Kidney glomerular epithelial cell (primary cell): ENCODE measurements around the gene SSTR3.
"Not testable (repeated sequence)": the region's sequence is repeated elsewhere in the genome, so short reads cannot be mapped to it uniquely, and the experiment has no call there.

Experiments used
- DNase-seq: peaks from one replicate; lab custom pipeline; 2025; lab: John Stamatoyannopoulos, UW

The SSTR3 gene

DNA sequence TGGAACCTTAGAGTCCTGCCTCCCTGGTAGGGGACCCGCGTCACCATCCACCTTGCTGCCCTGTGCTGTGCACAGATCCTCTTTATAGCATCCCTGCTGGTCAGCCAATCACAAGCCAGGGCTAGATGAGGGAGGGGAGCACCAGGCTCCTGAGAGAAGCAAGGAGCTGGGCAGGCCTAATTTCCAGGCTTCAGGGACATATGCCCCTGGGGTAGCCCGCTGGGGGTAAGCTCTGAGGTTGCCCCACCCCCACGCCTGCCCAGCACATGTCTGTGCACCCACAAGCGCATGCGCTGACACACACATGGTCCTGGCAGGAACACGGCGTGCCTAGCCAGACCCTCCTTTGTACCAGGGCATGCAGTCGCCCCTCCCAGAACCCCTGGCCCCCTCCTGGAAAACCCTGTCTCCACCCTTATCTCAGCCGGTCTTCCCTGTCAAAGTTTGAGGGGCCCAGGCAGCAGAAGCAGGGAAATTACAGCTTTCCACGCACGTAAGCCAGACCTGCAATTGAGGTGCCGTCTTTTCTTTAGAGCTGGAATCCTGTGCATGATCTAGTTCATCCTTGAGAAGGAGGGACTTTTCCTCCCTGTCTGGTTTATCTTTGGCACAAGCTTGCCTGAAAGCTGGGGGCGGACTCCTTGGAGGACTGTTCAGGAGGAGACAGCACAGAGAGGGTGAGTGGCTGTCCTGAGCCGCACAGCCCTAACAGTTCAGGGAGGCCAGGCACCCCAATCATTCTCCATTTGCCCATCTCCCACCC lies 2.1 kb downstream of the SSTR3 start:
- DNase-seq: no peak

DNA sequence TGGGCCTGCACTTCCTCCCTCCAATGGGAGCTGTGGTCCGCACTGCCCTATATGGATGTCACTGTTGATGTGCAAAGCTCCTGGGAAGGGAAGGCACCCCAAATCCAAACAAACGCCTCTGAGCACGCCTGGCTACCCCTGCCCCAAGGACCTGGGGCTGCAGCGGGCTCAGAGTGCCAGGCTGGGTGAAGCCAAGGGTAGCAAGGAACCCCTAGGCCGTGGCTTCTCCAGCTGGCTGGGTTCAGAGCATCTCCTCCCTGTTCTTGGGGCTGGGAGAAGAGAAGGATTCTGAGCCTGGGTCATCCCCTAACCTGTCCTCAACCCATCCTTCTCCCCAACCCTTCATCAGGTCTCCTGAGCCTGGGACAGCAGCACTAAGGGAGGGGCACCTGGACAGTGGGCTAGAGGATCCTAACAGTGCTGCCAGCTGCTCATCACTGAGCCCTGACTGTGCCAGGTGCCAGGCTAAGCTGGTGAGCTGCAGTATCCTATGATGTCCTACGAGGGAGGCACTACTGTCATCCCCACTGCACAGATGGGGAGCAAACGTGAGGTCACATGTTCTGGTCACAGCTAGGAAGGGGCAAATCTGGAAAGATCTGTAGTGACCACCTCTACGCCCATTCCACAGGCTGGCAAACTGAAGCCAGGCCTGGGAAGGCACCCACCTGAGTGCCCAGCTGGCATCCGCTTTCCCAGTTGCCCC lies 3.0 kb downstream of the SSTR3 start:
- no peak for DNase-seq

DNA sequence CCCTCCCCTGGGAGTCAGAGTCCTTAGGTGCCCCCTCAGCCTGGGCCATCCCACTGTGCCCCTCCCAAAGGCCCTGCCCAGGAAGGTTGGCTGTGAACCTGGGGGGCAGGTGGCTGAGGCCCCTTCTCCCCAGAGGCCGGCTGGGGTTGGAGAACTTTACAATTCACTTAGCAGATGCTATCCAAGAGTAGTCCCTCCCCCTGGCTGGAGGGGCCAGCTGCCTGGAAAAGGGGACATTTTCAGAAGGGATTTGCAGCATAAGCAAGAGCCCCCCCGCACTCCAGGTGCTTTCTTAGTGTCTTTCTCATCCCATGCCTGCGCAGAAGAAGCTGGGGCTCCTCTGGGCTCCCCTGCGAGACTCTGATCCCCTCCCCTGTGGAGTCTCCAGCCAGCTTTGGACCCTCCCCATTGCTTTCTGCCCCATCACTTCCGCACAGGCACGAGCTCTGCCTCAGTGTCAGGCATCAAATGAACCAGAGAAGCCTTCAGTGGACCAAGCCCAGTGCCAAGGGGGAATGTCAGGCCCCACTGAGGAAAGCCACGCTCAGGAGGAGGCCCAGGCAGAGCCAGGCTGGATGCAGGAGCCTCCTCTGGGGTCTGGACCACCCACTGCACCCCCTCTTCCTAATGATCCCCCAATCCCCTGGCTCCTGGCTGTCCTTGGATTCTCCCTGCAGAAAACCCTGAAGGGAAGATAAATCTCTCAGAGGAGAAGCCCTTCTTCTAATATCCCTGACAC lies 3.7 kb downstream of the SSTR3 start:
- no peak for DNase-seq

DNA sequence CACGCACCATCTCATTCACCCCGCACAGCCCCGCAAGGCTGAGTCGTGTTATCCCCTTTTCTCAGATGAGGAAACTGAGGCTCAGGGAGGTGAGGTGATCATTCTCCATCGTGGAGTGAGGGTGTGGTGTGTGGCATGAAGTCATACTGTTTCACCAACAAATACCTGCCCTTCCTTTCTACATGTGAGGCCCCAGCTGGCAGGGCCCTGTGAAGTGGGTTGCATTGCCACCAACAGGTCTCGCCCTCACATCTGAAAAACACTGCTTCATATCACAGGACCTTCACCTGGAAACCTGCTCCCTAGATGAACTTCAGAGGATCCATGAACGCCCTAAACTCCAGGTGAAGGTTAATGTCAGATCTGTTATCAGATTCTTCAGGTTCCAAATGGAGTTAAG lies 4.3 kb downstream of the SSTR3 start:
- DNase-seq: no peak

DNA sequence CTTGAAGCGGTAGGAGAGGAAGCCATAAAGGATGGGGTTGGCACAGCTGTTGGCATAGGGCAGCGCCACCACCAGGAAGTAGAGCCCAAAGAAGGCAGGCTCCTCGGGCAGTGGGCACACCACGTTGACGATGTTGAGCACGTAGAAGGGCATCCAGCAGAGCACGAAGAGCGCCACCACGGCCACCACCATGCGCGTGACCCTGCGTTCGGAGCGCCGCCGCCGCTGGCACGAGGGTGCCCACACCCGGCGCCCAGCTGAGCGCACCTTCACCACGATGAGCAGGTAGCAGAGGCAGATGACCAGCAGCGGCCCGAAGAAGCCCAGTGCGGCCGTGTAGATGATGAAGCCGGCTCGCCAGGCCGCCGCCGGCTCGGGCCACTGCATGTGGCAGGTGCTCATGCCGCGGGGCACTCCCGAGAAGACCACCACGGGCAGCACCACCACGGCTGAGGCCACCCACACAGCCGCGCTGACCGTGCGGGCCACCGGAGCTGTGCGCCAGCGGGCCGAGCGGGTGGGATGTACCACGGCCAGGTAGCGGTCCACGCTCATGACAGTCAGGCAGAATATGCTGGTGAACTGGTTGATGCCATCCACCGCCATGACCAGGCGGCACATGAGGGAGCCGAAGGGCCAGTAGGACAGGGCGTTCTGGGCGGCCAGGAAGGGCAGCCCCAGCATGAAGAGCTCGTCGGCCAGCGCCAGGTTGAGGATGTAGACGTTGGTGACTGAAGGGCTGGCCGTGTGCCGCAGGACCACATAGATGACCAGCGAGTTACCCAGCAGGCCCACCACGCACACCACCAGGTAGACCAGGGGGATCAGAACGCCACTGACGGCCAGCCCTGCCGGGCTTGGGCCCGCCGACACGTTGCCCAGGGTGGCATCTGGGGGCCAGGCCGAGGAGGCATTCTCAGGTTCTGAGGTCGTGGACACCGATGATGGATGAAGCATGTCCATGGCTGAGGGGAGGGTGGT lies 5.1 kb downstream of the SSTR3 start:
- no peak for DNase-seq

DNA sequence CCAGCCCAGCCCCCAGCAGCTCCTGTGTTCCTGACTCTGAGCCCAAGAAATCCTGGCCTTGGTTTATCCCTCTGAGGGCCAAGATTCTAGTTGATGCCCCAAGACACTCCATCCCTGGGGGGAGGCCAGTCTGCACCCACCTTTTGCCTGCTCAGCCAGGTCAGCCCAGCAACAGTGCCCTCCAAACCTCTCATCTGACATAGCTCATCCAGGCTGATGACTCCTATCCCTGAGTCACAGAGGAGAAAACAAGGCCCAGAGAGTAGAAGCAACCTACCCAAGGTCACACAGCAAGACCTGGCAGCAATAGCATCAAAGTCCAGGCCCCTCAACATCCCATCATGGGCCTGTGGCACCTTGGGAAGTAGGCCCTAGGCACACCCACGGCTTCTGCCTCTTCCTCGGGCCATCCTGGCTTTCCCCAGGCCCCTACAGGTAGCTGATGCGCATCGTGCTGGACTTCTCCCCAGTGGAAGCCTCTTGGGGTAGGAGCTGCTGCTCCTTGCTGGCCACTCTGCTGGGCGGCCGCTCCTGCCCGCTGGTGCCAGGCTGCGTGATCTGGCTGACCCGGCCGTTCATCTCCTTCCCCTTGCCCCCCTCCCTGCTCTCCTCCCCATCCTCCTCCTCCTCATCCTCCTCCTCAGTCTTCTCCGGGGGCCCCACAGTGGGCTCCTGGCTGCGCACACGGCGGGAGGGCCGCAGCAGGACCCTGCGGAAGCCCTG lies 6.0 kb downstream of the SSTR3 start:
- DNase-seq: no peak

DNA sequence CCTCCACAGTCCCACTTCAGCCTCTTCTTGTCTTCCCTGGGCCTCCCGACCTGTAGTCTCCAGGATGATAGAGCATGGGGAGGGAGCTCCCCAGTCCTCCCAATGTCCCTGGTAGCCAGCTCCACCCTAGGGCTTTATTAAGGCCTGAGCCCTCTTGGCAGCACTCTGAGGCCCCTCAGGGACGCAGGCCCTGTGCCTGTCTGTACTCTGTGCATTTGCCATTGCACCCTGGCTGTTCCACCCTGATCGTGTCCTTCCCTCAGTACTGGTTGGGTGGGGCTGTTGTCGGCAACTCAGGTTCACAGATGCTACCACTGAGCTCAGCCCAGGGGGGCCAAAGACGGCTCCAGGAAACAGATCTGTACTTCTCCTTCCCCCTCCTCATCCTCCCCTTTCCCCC lies 7.2 kb downstream of the SSTR3 start:
- no peak for DNase-seq

DNA sequence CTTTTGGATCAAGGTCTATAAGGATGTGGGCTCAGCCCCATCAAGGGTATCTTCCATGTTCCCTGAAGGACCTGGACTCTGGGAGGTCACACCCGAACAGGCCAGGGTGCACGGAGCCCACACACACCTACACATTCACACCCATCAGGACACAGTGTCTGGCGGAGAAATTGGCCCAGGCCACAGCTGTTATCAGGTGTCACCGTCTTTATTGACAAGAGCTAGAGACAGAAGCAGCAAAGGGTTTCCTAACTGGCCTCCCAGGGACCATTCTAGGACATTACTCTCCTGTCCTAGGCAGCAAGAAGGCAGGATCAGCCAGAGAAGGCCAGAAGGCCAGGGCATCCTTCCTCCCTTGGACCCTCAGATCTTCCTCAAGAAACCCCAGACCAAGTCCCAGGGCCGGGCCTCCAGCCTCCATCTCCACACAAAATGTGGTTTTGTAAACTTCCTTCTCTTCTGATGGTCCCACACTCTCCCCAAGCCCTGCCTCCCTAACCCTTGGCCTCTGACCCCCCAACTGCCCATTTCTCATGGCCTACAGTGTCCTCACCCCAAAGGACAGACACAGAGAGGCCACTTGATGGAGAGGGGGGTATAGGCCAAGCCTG lies 8.1 kb downstream of the SSTR3 start:
- DNase-seq: no peak

DNA sequence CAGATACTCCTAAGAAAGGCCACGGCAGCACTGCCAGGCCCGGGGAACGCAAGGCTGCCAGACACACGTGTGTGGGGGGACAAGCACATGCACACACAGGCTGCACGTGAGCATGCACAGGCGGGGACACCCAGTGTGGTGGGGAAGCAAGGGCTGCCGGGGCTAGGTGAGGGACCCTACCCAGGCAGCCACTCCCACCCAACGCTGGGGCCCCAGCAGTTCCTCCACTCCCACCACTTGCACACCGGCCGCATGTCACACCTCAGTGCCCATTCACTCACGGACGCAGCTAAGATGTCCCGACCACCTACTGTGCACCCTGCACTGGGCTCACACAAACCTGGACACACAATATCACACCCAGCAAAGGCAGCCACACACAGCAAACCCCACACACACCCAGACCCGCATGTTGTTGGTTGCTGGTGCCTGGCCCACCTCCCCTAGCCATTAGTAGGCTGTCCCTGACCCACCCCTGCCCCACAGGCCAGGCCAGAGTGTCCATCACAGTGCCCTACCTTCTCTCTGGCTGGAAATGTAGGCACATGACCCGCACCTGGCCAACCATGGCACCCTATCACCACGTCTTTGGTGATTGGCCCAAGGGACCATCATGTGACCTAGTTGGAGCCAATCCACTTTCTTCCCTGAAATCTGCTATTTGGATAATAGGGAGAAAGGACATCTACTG lies 8.8 kb downstream of the SSTR3 start:
- DNase-seq: no peak

DNA sequence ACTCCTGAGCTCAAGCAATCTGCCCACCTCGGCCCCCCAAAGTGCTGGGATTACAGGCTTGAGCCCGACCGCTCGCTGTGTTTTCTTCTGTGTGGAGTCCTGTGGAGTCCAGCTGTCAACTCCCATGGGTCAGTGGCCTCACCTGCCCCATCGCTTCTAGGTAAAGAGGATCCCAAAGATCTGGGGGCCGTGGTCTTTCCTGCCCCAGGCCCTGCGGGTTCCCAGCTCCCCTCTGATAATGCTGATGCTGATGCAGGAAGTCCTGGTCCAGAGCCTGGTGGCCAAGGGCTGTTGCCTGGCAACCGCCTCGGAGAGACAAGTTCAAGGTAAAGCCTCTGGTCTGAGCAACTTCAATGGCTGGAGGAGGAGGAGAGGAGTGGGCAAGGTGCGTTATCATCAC lies 9.6 kb downstream of the SSTR3 start:
- DNase-seq: no peak

DNA sequence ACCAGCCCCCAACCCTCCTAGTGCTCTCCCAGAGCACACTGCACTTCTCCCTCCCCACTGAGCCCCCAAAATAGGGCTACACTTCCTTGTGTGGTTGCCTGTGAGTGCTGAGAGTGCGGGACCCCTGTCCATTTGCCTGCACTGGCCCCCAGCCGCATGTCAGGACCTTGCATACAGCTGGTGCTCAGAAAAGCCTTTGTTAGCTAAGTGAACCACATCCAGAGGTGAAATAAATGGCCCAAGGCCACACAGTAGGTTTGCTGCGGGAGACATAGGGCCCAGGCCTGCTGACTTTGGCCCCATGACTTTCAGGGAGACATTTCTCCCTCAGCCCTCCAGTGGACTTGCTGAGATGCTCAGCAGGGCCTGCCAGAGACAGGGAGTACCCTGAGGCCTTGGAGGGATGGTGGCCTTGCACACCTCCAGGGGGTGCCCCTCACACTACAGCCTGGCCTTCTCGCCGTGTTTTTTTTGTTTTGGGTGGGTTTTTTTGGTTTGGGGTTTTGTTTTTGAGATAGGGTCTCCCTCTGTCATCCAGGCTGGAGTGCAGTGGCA lies 10.2 kb downstream of the SSTR3 start:
- DNase-seq: no peak

DNA sequence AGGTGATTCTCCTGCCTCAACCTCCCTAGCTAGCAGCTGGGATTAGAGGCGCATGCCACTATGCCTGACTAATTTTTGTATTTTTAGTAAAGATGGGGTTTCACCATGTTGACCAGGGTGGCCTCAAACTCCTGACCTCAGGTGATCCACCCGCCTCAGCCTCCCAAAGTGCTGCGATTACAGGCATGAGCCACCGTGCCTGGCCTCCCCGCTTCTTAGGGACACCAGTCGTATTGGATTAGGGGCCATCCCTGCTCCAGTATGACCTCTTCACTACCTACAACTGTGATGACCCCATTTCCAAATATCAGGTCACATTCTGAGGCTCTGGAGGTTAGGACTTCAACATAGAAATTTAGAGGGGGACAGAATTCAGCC lies 10.8 kb downstream of the SSTR3 start:
- DNase-seq: not testable (repeated sequence)

DNA sequence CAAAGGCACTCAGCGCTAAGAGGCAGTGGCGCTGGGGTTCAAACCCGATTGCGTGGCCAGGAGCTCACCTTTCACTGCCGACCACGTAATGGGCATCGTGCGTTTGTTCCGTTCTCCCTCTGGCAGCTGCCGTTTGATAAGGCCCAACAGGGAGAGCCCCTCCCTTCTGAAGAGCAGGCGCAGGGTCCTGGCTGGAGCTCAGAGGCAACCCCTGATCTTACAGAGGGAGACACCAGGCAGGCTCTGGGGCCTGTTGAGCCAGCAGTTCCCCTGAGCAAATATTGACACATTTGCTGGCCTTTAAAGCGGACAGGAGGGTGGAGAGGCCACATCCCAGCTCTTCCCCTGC lies 12.5 kb downstream of the SSTR3 start:
- DNase-seq: no peak

DNA sequence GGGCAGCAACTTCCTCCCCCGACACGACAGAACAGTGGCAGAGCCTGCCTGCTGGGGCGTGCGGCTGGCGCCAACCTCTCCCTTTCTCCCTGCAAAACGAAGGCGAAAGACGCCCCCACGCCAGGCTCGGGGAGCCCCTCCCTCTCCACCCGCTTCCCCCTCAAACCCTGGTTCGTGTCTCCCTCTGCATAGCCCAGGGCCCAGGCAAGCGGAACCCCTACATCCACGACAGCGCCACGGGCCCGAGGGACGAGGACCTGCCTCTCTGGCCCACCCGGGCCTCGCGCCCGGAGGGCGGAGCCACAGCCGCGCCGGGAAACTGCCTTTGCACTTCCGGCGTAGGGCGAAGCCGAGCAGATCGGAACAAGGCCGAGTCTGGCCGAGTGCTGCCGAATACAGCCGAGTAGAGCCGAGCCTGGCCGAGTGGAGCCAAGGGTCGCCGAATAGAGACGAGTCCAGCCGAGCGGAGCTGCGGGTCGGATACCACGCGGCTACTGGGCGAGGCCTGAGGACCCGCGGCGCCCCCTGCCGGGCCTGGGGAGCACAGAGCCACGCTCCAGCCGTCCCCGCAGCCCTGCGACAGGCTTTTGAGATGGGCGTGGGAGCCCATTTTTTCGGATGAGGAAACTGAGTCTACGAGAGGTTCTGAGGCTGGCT lies 13.0 kb downstream of the SSTR3 start:
- peak; percentile 89 for DNase-seq

DNA sequence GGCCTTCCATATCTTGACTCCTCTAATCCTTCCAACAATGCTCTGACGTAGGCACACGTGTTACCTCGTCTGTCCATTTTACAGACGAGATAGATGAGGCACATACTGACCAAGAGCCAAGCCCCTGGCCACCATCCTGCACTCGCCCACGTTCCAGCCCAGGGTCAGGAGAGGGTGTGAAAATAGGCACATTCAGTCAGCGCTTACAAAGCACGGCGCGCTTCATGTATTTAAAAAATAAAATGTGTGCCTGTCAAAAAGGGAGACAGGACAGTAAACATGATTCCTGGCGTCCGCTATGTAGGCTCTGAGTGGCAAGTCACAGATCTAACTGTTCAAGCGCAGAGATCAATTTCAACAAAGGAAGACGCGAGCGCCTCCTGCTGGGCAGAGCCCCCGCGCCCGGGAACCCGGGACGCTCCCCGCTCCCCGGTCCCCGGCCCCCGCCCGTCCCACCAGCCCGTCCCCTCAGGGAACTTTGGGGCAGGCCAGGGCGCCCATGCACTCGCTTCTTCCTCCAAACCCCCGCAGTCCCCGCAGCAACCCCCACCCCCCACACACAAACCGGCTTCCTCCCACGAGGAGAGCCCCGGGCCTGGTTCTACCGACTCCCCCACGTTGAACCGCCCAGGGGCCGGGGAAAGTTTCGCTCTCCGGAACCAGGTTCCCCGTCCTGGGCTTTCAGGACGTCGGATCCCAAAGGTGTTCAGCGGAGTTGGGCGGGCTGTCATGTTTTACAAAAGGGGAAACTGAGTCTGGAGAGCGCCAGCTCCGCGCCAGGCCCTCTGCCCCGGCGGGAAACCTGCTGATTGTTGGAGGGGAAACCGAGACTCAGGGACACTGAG lies 13.8 kb downstream of the SSTR3 start:
- peak; percentile 53 for DNase-seq

DNA sequence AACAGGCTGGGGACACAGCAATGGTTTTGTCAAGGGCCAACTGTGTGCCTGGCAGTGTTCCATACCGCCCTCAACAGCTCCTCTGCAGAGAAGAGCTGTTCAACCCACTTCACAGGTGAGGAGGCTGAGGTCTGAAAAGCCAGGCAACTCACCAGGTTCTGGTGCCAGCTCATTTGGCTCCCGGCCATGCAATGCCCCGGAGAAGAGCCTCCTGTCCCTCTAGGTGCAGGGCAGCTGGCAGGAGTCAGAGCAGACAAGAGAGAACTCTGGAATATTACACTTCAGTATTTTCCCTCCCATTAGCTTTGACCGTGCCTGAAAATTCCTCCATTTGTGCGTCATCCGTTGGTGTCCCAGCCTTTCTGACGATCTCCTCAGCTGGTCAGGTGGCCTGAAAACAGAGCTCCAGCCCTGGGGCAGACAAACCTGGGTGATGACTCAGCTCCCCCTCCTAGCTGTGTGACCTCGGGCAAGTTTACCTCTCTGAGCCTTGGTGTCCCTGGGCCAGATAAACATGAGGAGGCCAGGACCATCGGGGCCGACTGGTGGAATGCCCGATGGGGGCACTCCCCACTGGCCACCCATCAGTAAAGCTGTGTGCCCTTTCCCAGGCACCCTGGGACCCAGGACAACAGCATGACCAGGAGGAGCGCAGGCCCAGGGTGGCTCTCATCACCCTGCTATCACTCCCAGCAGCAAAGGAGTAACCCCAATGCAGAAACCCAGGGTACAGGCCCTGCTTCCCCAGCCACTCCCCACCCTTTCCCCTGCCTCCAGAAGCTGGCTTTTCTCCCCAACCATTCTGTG lies 14.6 kb downstream of the SSTR3 start:
- peak; percentile 86 for DNase-seq
